ENCODE measurements around the gene CRIP2.

Gene CRIP2

GRCh38 chr14:105447651-105448640, 26.7 kb upstream of the CRIP2 start:
- no peak for TF ChIP-seq CTCF (IDR thresholded peaks at IDR 0.05; ENCODE audit: control insufficient read depth, insufficient read depth, low read depth, low read length, missing control alignments)
- no peak overlapping the region for H3K4me3 ChIP-seq (ENCODE audit: control insufficient read depth, low read depth, low read length)
- no peak for DNase-seq (ENCODE audit: low read depth)

GRCh38 chr14:105448706-105449111, 25.9 kb upstream of the CRIP2 start:
- peak; percentile 88 for TF ChIP-seq CTCF (IDR thresholded peaks at IDR 0.05; ENCODE audit: control insufficient read depth, insufficient read depth, low read depth, low read length, missing control alignments)
- no peak overlapping the region for H3K4me3 ChIP-seq (ENCODE audit: control insufficient read depth, low read depth, low read length)
- no peak for DNase-seq (ENCODE audit: low read depth)

- DNase-seq (ENCODE audit: low read depth): no peak
- no peak overlapping the region for H3K4me3 ChIP-seq (ENCODE audit: control insufficient read depth, low read depth, low read length)
- no peak for TF ChIP-seq CTCF (IDR thresholded peaks at IDR 0.05; ENCODE audit: control insufficient read depth, insufficient read depth, low read depth, low read length, missing control alignments)
These were observed 25.1 kb upstream of the CRIP2 start for GRCh38 chr14:105449276-105450122.

GRCh38 chr14:105450123-105450505, 24.5 kb upstream of the CRIP2 start:
- TF ChIP-seq CTCF (IDR thresholded peaks at IDR 0.05; ENCODE audit: control insufficient read depth, insufficient read depth, low read depth, low read length, missing control alignments): no peak
- DNase-seq (ENCODE audit: low read depth): no peak
- no peak overlapping the region for H3K4me3 ChIP-seq (ENCODE audit: control insufficient read depth, low read depth, low read length)

- DNase-seq (ENCODE audit: low read depth): no peak
- H3K4me3 ChIP-seq (ENCODE audit: control insufficient read depth, low read depth, low read length): no peak overlapping the region
- TF ChIP-seq CTCF (IDR thresholded peaks at IDR 0.05; ENCODE audit: control insufficient read depth, insufficient read depth, low read depth, low read length, missing control alignments): no peak
These were observed 23.5 kb upstream of the CRIP2 start for GRCh38 chr14:105450864-105451720.

- no peak for TF ChIP-seq CTCF (IDR thresholded peaks at IDR 0.05; ENCODE audit: control insufficient read depth, insufficient read depth, low read depth, low read length, missing control alignments)
- no peak for DNase-seq (ENCODE audit: low read depth)
- no peak overlapping the region for H3K4me3 ChIP-seq (ENCODE audit: control insufficient read depth, low read depth, low read length)
These were observed 21.7 kb upstream of the CRIP2 start for GRCh38 chr14:105452963-105453362.
